Ramos (cell line): Measurements from ENCODE around the gene TTLL10.

Experiments
- in situ Hi-C: fragments of 300-500 bp; cut with MboI; formaldehyde crosslinking; loops from one replicate; pipeline ENCODE4 v1.14.3; 2022; ENCODE audit warnings: low sequenced_read_pairs; ENCODE audit not compliant: unreplicated experiment

Gene TTLL10

DNA sequence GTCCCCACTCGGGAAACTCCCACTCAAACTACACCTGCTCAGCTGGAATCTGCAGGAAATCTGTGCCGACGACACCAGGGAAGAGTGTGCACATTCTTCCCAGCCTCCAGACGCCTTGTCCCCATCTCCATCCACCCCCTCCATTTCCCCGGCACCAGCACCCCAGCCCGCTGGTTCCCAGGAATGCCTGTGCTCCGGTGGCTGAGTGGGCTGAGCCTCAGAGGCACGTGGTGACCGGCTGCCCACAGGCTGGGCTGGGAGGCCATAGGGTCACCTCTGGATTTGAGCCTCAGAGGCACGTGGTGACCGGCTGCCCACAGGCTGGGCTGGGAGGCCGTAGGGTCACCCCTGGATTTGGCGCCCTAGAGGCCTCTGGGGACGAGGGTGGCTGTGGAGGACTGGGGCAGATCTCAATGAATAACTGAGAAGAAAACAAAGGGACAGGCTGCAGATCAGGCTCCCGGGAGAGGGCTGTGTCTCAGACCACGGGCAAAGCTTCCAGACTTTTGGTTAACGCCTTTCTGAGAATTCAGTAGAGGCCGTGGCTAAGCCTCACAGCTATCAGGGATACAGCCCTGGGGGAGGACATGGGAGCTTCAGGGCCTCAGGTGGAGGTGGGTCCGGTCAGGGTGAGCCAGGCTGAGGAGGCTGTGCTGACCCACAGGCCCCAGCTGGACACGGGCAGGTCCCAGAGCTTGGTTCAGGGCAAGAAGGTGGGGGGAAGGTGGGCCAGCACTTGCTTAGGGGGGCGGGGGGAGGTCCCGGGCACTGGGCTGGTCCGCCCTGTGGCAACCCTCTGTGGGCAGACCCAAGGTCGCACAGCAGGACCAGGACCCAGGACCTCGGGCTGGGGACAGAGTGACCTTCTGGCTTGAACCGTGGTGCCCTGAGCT, 17.3 kb upstream of the TTLL10 start:
- in situ Hi-C loops = no loop called here

DNA sequence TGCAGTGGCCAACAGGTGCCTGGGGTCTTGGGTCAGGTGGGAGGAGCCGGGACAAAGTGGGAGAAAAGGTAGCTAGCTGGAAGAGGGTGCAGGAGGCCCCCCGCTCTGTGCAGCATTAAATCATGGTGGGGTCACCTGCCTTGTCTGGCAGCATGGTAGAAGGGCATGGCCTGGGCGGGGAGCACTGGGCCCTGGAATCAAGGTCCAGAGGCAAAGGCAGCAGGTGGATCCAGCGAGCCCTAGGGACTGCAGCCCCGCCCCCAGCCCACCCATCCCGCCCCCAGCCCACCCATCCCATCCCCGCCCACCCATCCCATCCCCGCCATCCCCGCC, 16.7 kb upstream of the TTLL10 start:
- in situ Hi-C loops = no loop called here

DNA sequence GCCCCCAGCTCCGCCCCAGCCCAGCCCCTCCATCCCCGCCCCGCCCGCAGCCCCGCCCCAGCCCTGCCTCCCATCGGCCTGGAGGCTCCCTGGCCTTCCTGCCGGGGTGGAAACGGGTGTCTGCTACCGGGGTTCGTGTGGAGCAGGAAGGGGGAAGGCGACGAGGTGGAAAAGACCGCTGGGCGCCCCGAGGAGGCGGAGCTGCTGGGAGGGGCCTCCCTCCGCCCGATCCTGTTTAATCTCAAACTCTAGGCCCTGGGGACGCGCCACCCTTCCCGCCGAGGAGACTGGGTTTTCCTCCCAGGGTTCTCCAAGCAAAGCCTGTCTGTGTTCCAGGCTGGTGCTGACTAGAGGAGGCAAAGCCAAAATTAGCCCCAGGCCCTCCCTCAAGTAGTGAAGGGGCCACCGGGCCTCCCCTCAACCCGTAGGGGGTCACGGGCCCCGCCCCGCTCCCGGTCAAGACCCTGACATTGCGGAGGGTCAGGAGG, 16.2 kb upstream of the TTLL10 start:
- in situ Hi-C loops = no loop called here

DNA sequence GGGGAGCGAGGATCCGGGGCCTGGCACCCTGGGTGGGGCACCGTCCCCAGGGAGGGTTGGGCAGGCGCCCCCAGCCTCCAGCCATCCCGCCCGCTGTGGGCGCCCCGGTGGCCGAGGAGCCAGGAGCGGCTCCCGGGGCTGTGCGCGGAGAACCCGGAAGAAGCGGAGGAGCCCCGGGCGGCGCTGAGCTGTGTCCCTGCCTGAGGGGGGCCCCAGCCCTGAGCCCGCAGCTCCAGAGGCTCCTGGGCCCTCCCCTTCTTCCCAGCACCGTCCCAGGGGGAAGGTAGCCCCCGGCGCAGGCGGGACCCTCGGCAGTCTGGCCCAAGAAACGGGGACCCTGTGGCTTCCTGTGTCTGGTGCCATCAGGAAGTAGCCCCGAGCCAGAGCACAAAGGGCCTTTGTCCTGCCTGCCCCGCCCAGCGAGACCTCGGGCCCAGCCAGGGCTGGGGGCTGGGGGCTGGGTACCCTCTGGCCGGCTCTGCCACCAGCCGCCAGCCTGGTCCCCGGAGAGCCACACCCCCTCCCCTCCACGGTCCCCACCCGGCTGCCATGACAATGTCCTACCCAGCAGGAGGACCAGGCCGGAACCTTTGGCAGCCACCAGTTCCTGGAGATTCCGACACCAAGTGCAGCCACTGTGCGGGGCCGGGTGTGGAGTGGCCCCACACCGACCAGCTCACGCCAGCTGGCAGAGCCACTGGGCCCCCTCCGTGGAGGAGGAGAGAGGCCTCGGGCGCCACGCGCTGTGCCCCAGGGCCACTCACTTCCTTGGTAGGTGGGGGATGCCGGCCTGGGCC, 15.6 kb upstream of the TTLL10 start:
- in situ Hi-C loops = no loop called here

DNA sequence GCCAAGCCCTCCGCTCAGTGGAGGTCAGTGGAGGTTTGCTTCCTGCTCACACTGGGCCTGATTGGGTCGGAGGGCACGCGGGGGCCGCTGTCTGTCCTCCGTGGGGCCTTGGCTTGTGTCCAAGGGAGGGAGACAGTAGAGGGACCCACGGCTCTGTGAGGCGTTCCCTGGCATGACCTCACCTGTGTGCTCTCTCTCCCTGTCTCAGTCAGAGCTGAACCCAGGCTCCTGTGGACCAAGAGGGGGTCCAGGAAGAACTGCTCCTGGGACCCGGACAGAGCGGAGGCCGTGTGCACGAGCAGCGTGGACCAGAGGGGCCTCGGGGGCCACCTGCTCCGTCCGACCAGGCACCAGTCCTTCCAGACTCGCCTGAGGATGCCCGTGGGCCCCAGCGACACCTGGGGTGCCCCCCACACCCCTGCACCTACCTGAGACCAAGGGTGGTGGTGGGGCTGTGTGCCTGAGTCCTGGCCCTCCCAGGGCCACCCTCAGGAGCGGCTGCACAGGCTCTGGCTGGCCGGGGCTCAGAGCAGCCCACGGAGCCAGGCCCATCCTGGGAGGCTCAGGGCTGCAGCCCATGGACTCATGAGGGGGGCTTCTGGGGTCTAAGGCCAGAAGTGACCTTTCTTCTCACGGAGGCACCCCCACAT, 13.3 kb upstream of the TTLL10 start:
- in situ Hi-C loops = no loop called here

DNA sequence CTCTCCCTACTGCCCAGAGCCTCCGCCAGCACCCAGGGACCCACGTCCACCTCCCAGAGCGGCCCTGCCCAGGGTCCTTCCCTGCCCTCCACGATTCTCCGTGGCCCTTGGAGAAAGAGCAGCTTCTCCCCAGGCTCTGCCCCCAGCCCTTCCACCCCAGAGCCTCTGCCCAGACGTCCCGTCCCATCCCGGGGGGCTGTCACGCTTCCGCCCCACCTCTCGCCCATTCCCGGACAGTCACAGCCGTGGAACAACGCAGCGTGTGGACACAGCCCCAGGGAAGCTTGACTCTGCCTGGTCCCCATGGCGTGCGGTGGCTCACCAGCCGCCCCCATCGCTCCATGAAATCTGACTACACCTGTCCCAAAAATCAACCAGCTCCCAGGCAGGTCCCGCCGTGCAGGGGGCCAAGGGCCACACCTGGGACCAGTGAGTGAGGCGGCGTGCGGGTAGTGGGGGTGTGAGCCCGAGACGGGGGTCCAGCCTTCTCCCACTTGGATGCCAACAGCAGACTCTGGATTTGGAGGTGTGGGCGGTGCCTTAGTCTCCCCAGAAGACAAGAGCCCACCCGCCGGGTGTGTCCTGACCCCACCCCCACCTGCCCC, 12.5 kb upstream of the TTLL10 start:
- in situ Hi-C loops = no loop called here

DNA sequence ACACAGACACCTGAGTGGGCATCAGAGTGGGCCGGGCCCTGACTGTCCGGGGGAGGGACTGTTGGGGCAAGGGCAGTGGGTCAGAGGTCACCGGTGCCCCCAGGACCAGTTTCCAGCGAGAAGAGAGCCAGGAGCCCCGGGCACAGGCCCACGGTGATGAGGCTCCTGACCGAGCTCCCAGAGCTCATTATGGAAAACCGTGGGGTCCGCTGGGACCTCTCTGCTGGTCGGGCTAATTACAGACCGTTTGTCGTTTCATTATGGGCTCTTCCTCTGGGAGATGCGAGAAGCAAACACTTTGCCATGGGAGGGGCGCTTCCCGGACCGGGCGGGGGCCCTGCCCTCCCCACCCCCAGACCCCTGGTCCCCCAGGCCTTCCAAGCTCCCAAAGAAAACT, 12.0 kb upstream of the TTLL10 start:
- in situ Hi-C loops = no loop called here

DNA sequence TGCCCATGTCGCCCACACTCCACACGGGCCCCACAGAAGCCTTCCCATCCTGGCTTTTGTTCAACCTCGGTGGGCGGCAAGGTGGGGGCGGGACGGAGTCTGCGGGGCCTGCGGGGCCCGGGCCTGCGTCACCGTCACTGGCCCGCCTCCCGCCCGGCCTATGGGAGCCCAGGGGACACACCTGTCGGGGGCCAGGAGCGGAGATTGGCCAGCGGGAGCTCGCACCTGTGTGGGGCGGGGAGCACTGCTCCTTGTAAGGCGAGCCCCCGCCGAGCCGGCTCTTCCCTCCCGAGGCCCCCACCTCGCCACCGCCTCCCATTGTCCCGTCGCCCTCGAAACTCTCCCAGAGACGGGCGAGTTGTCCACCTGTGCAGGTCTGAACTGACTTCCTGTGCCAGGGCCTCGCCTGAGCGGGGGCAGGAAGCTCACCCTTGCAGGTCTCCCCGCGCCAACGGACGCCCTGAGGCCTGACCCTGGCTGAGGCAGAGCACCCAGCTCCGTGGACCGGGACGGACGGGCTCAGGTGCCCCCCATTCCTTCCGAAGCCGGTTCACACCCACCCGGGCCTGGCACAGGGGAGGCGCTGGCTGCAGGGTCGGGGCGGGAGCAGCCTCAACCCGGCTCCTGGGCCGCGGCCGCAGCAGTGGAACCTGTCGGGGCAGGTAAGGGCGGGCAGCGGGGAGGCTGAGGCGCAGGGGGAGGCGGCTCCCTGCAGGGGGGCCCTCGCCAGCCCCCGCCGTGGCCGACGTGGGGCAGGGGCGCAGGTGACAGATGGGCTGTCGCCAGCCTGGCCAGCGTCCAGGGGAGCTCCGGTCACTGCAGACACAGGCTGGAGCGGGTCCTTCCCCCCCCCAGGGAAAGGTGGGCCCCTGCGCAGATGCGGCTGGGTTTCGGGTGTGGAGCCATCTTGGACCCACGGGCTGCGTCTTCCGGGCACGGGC, 10.8 kb upstream of the TTLL10 start:
- in situ Hi-C loops = no loop called here

DNA sequence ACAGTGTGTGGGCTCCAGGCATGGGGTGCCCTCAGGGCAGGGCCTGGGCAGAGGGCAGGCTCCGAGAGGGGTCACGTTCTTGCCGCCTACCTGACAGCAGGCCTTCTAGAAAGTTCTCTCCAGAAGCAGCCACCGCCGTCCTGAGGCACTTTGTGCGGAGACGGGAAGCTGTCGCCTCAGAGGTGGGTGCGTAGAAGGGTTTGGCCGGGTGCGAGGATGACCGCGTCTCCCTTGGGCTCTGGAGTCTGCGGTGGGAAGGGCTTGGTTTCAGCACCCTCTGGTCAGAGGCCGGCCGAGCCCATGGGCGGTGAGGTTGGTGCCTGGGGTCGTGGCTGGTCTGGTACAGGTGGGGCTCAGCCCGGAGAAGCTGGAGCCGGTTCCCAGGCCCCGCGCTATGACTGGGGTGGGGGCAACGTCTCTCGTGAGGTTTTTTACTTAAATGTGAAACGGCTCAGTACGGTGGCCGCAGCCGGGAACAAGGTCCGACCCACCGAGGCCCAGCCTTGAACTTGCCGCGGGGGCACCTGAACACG, 10.1 kb upstream of the TTLL10 start:
- in situ Hi-C loops = no loop called here

DNA sequence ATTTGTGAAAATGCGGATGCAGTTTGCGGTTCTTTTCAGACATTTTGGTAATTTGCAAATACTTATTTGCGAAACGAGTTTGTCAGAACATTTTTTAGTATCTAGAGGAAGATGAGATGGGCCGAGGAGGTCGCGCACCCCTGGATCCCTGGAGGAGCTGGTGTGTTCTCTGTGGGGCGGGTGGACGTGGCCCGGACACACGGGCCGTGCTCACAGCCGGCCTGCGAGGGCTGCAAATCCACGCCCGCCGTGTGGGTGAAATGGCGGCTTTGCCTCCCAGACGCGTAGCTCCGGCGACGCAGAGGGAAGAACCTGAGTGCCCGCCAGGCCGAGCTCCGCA, 9.3 kb upstream of the TTLL10 start:
- in situ Hi-C loops = no loop called here

DNA sequence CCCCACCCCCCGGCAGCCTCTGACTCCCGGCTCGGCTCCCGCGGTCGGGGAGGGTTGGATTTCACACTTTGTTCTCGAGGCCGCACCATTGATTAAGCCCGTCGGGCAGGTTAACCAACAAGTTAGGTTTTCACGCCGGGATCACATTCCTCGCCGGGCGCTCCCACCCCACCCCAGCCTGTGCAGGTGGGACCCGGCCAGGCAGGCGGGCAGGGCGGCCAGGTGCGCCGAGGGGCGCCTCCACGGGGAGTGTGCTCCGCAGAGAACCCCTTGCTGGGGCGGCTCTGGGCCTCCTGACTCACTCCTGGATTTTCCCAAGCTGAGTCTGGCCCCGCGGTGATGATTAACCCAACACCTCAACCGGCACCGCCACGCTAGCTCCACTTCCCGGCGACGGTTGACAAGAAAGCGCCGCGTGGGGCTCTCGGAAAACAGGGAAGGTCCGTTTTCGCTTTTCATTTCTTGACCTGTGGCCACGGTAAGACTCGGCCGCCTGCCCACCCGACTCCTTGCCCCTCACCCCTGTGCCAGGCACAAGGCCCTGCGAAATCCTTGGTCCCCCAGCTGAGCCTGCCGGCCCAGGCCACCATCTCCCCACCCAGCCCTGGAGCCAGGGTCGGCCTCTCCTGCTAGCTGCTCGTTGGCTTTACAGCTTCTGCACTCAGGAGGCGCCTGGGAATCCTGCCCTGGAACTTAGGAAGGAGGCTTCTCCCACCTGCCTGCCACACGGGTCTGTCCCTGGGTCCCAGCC, 8.8 kb upstream of the TTLL10 start:
- in situ Hi-C loops = no loop called here

DNA sequence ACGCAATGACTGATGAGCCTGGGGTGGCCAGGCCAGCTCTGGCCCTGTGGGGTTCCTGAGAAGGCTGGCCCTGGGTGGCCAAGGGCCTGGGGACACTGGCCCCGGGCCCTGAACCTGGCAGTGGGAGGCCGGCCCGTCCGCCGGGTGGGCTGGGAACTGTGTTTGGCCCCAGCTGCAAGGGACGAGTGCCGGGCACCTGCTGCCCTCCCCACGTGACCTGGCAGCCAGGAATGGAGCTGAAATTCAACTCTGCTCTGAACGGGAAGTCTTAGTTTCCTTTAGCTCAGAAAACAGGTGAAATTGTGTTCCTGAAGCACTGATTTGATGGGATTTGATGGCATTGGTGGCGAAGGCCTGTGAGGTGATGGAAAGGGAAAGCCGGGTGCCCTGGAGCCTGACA, 8.2 kb upstream of the TTLL10 start:
- in situ Hi-C loops = no loop called here

DNA sequence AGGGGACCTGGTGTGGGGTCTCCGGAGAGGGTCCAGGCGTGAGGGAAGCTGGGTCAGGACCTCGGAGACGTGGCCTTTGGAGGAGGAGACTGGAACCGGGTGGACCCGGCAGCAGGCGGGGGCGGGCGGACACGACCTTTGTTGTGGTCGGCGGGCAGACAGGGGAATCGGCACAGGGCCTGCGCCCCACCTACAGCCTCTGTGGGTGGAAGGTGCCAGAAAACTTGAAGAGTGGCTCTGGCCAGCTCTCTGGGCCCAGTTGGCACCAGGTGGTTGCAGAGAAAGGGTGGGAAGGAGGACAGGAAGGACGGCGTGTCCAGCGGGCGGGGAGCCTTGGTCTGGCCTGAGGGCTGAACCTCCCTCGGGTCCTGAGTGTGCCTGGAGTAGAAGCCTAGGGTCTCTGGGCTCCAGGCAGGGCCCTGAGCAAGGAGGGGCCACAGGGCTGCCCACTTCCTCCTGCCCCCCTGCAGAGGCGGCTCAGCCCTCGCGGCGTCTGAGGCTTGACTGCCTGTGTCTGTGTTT, 7.7 kb upstream of the TTLL10 start:
- in situ Hi-C loops = no loop called here

DNA sequence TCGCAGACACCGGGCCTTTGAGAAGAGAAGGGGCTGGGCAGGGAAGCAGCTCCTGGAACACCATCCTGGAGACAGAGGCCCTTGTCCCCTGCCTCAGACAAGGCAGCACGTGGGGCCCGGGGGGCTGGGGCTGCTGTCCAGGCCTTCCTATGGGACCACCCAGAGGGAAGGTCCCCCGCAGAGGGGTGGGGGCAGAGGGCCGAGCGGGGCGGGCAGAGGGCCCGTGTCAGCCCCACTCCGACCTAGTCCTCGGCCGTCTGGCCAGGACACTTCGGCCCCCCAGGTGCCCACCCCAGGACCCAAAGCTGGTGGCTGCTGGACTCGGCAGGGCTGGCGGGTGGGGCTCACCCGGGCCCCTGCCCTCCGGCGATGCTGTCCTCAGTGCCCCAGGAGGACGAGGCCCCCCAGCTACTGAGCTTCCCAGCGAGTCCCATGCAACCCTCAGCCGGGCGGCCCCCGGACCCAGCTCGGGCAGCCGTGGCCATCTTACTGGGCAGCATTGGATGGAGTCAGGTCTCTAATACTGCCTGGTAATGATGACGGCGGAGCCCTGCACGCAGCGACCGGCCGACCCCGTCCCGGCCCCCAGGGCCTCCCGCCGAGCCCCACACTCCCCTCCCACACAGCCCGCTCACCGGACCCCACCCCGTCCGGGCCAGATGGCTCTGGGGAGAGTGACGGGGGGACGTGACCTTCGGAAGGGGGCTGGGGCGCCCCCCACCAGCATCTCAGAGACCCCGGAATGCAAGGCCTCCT, 6.9 kb upstream of the TTLL10 start:
- in situ Hi-C loops = no loop called here

DNA sequence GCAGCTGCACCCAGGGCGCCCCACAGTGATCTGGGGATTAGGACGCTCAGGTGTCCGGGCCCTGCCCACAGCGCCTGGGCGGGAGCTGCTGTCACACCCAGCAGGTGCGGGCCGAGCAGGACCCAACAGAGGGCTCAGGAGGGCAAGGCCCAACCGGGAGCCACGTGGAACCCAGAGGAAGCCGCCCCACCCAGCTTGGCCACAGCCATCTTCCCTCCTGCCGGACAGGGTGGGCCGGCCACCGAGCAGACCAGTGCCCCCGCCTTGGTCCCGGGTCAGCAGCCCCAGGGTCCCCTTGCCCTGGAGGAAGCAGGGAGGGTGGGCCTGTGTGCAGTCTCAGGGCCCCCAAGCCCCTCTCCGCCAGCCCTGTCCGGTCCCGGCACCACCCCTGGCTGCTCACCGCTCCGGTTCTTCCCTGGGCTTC, 6.3 kb upstream of the TTLL10 start:
- in situ Hi-C loops = no loop called here

DNA sequence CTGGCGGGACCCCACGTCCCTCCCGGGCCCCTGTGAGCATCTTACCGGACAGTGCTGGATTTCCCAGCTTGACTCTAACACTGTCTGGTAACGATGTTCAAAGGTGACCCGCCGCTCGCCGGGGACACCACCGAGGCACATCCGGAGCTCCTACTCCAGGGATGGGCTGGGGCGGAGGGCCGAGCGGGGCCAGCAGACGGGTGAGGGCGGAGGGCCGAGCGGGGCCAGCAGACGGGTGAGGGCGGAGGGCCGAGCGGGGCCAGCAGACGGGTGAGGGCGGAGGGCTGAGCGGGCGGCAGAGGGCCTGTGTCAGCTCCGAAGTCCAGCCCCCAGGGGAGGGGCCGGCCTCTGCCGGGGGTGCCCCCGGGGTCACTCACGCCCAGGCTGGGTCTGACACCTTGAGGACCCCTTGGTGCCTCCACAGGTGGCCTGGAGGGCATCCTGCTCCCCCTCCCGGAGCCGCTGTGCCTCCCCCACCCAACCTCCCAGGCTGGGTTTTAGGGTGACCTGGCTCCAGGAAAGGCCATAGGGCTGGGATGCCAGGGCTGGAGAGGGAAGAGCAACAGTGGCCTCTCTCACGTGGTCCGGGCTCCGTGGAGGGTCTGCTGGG, 5.7 kb upstream of the TTLL10 start:
- in situ Hi-C loops = no loop called here
